ENCODE data around the gene ZNF106.

DNA sequence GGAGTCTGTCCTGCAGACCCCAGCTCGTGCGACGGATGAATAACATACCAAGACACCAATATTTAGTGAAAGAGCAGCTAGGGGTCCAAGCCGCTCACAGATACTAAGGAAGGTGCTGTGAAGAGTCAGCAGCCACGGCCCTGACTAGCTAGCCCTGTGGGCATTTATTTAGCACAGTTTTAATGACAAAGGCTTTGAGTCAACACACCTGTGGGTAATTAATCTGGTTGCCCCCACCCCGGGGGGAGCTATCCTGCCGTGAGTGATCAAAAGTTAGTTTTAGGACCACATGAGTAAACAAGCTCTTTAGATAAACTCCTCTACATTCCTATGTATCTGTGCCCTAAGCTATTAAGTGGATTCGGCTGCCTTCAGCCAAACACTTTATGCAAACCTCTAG lies 112.9 kb downstream of the ZNF106 start:
- TF ChIP-seq, protein P1, sequence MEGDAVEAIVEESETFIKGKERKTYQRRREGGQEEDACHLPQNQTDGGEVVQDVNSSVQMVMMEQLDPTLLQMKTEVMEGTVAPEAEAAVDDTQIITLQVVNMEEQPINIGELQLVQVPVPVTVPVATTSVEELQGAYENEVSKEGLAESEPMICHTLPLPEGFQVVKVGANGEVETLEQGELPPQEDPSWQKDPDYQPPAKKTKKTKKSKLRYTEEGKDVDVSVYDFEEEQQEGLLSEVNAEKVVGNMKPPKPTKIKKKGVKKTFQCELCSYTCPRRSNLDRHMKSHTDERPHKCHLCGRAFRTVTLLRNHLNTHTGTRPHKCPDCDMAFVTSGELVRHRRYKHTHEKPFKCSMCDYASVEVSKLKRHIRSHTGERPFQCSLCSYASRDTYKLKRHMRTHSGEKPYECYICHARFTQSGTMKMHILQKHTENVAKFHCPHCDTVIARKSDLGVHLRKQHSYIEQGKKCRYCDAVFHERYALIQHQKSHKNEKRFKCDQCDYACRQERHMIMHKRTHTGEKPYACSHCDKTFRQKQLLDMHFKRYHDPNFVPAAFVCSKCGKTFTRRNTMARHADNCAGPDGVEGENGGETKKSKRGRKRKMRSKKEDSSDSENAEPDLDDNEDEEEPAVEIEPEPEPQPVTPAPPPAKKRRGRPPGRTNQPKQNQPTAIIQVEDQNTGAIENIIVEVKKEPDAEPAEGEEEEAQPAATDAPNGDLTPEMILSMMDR (conservative IDR thresholded peaks at IDR 0.05; ENCODE audit: low read depth, low read length) = no peak
- no peak for TF ChIP-seq EZH2 (IDR thresholded peaks at IDR 0.05; ENCODE audit: borderline replicate concordance, low read depth, low read length, poor library complexity, severe bottlenecking)
